Ishikawa (cell line): ENCODE results near the gene TNFSF10.

ENCODE experiments used
- CREB1 ChIP-seq: IDR thresholded peaks from 2 replicates; pipeline ENCODE4 v1.6.1; 2012; ENCODE audit warnings: low read depth
- NFIC ChIP-seq: IDR thresholded peaks from 2 replicates; pipeline ENCODE4 v1.6.1; 2012

DNA sequence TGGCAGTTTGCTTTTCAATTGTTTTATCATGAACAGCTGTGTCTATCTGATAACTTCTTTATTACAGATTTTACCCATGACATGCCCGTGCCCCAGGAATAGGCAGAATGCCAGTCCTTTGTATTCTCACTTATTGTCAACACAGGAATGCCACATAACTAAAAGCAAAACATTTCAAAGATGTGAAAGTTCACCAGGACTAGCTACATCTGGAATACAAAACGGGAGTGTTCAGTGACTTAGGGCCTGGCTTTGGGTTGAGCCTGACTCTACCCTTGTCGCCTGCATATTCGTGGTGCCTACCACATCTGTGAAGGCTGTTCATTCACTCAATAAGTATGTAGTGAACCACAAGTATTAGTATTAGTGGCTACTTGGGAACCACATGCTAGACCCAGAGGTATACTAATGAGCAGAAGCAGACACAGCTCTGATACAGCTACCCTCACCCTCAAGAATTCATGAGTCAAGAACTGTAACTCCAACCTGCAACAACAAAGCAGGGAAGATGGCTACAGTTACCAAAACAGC lies 2.9 kb downstream of the TNFSF10 start:
- TF ChIP-seq NFIC (no peak), CREB1 (no peak)
